HCT116 (cell line): Measurements from ENCODE around the gene MCF2L2.

Source experiments
- CEBPB ChIP-seq: IDR thresholded peaks from 2 replicates; pipeline ENCODE4 v1.6.1; 2012; ENCODE audit warnings: low read depth
- EZH2 ChIP-seq: fragments of 200-600 bp; sonication (generic); IDR thresholded peaks from 2 replicates; pipeline ENCODE4 v1.6.1; 2017; ENCODE audit warnings: antibody characterized with exemption, mixed run types
- EZH2phosphoT487 ChIP-seq: fragments of 200-600 bp; IDR thresholded peaks from 2 replicates; pipeline ENCODE4 v1.6.1; 2018; ENCODE audit warnings: antibody characterized with exemption, borderline replicate concordance
- FOSL1 ChIP-seq: IDR thresholded peaks from 2 replicates; pipeline ENCODE4 v1.6.1; 2012; ENCODE audit warnings: low read depth
- JUND ChIP-seq: IDR thresholded peaks from 2 replicates; pipeline ENCODE4 v1.6.1; 2012
- MAX ChIP-seq: IDR thresholded peaks from 2 replicates; pipeline ENCODE4 v1.6.1; 2012
- POLR2A ChIP-seq: IDR thresholded peaks from 2 replicates; pipeline ENCODE4 v1.7.0; 2011; ENCODE audit warnings: borderline replicate concordance; ENCODE audit not compliant: insufficient read depth, insufficient read length; ENCODE audit errors: extremely low read depth
- POLR2AphosphoS5 ChIP-seq: IDR thresholded peaks from 2 replicates; pipeline ENCODE4 v1.6.1; 2011; ENCODE audit warnings: mild to moderate bottlenecking, low read depth, low read length, moderate library complexity
- RAD21 ChIP-seq: IDR thresholded peaks from 2 replicates; pipeline ENCODE4 v1.6.1; 2012; ENCODE audit warnings: low read depth, mild to moderate bottlenecking
- SP1 ChIP-seq: IDR thresholded peaks from 2 replicates; pipeline ENCODE4 v1.6.1; 2012; ENCODE audit warnings: low read depth
- SRF ChIP-seq: IDR thresholded peaks from 2 replicates; pipeline ENCODE4 v1.6.1; 2012; ENCODE audit warnings: low read depth
- YY1 ChIP-seq: IDR thresholded peaks from 2 replicates; pipeline ENCODE4 v1.6.1; 2011; ENCODE audit warnings: low read length, low read depth, moderate library complexity, mild to moderate bottlenecking; ENCODE audit not compliant: insufficient replicate concordance; ENCODE audit errors: extremely low read depth
- ZNF274 ChIP-seq: fragments of 200-500 bp; sonication (Bioruptor generic); IDR thresholded peaks from 2 replicates; pipeline ENCODE4 v1.6.1; 2014; ENCODE audit warnings: mild to moderate bottlenecking, low read depth, low read length, inconsistent platforms
- TF ChIP-seq, protein P1 (sequence below), 3 experiments: fragments of 200-600 bp in 1 of 3; sonication (generic) in 1 of 3; IDR thresholded peaks in 2 of 3; conservative IDR thresholded peaks in 1 of 3; 2 replicates each; pipeline ENCODE4 v1.5.1; 2012 to 2017; ENCODE audit warnings: low read depth in 2 of 3, low read length in 2 of 3, antibody characterized with exemption in 1 of 3, borderline replicate concordance in 1 of 3, control low read depth in 1 of 3, mild to moderate bottlenecking in 1 of 3, mixed read lengths in 1 of 3, mixed run types in 1 of 3, moderate library complexity in 1 of 3; ENCODE audit not compliant: insufficient read depth in 1 of 3

DNA sequence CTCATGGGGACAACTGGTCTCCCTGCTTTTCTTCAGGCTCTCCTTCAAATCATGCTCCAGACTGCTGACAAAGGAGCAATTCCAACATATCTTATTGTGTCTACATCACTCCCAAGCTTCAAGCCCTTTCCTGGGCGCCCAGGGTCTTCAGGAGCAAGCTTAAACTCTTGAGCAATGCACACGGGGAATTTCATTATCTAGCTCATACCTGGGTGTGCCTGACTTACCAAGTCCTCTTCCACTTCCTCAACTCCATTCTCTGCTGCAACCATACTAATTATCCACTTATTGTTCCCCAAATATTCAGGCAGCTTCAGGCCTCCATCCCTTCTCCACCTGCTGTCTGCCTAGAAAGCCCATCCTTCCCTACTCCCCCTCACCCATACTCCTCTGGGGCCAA lies 124.7 kb downstream of the MCF2L2 start:
- TF ChIP-seq, protein P1, sequence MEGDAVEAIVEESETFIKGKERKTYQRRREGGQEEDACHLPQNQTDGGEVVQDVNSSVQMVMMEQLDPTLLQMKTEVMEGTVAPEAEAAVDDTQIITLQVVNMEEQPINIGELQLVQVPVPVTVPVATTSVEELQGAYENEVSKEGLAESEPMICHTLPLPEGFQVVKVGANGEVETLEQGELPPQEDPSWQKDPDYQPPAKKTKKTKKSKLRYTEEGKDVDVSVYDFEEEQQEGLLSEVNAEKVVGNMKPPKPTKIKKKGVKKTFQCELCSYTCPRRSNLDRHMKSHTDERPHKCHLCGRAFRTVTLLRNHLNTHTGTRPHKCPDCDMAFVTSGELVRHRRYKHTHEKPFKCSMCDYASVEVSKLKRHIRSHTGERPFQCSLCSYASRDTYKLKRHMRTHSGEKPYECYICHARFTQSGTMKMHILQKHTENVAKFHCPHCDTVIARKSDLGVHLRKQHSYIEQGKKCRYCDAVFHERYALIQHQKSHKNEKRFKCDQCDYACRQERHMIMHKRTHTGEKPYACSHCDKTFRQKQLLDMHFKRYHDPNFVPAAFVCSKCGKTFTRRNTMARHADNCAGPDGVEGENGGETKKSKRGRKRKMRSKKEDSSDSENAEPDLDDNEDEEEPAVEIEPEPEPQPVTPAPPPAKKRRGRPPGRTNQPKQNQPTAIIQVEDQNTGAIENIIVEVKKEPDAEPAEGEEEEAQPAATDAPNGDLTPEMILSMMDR (IDR thresholded peaks at IDR 0.05 in 2 of 3, conservative IDR thresholded peaks at IDR 0.05 in 1 of 3; ENCODE audit: borderline replicate concordance in 1 of 3, insufficient read depth in 1 of 3, low read depth in 2 of 3, low read length in 2 of 3), result no peak
- TF ChIP-seq EZH2phosphoT487 (no peak), JUND (no peak), MAX (no peak), POLR2A (no peak), FOSL1 (no peak), CEBPB (no peak), EZH2 (no peak), SP1 (no peak), RAD21 (no peak), YY1 (no peak), ZNF274 (no peak), POLR2AphosphoS5 (no peak), SRF (no peak)
